OCI-M1 (cell line): ENCODE results near the gene WDR20.
A peak's percentile ranks its signal among the peaks of the same experiment; 100 is the strongest.

Experiments used
- DNase-seq: peaks from one replicate; lab custom pipeline; 2025; lab: John Stamatoyannopoulos, UW

Gene WDR20

GRCh38 chr14:102219316-102219715 is 79.6 kb downstream of the WDR20 start:
- DNase-seq: no peak

- no peak for DNase-seq
Measured at GRCh38 chr14:102220031-102220430, 80.3 kb downstream of the WDR20 start.

- DNase-seq: no peak
Measured at GRCh38 chr14:102221026-102221425, 81.3 kb downstream of the WDR20 start.

- DNase-seq: no peak
Measured at GRCh38 chr14:102222009-102222575, 82.4 kb downstream of the WDR20 start.

- DNase-seq: no peak
Measured at GRCh38 chr14:102222751-102223150, 83.1 kb downstream of the WDR20 start.

- no peak for DNase-seq
Measured at GRCh38 chr14:102223682-102224081, 84.0 kb downstream of the WDR20 start.

- no peak for DNase-seq
Measured at GRCh38 chr14:102225386-102225785, 85.7 kb downstream of the WDR20 start.

GRCh38 chr14:102225936-102226335 is 86.2 kb downstream of the WDR20 start:
- DNase-seq: no peak

- no peak for DNase-seq
Measured at GRCh38 chr14:102226356-102227125, 86.8 kb downstream of the WDR20 start.

- no peak for DNase-seq
Measured at GRCh38 chr14:102227184-102227964, 87.7 kb downstream of the WDR20 start.

GRCh38 chr14:102229071-102229738 is 89.5 kb downstream of the WDR20 start:
- DNase-seq: no peak

- DNase-seq: no peak
Measured at GRCh38 chr14:102229739-102230092, 90.0 kb downstream of the WDR20 start.

GRCh38 chr14:102230481-102231210 is 90.9 kb downstream of the WDR20 start:
- DNase-seq: no peak

- DNase-seq: no peak
Measured at GRCh38 chr14:102231476-102232347, 92.0 kb downstream of the WDR20 start.

GRCh38 chr14:102232348-102232625 is 92.6 kb downstream of the WDR20 start:
- DNase-seq: no peak

GRCh38 chr14:102233081-102233480 is 93.4 kb downstream of the WDR20 start:
- no peak for DNase-seq

- DNase-seq: peak; percentile 75
Measured at GRCh38 chr14:102234331-102235264, 94.9 kb downstream of the WDR20 start.

GRCh38 chr14:102235275-102235897 is 95.7 kb downstream of the WDR20 start:
- peak; percentile 87 for DNase-seq

GRCh38 chr14:102236026-102236425 is 96.3 kb downstream of the WDR20 start:
- no peak for DNase-seq

- no peak for DNase-seq
Measured at GRCh38 chr14:102238131-102238530, 98.4 kb downstream of the WDR20 start.
